NCI-H1048 (cell line): ENCODE data around the gene PDE1C.

ENCODE experiments used
- DNase-seq: peaks from one replicate; lab custom pipeline; 2025; lab: John Stamatoyannopoulos, UW

The PDE1C gene

GRCh38 chr7:31892099-31892829 lies 177.9 kb downstream of the PDE1C start:
- no peak for DNase-seq

GRCh38 chr7:31890766-31891165 lies 179.4 kb downstream of the PDE1C start:
- no peak for DNase-seq

- DNase-seq = no peak
Measured at GRCh38 chr7:31890198-31890597, 180.0 kb downstream of the PDE1C start.

- no peak for DNase-seq
Measured at GRCh38 chr7:31887006-31887405, 183.2 kb downstream of the PDE1C start.

- DNase-seq = no peak
Measured at GRCh38 chr7:31885171-31885570, 185.0 kb downstream of the PDE1C start.

- DNase-seq = no peak
Measured at GRCh38 chr7:31883761-31884164, 186.4 kb downstream of the PDE1C start.

GRCh38 chr7:31882187-31882586 lies 188.0 kb downstream of the PDE1C start:
- DNase-seq = no peak

- no peak for DNase-seq
Measured at GRCh38 chr7:31878875-31879274, 191.3 kb downstream of the PDE1C start.

GRCh38 chr7:31875424-31875823 lies 194.8 kb downstream of the PDE1C start:
- DNase-seq = no peak

GRCh38 chr7:31874631-31875386 lies 195.4 kb downstream of the PDE1C start:
- DNase-seq = no peak

- no peak for DNase-seq
Measured at GRCh38 chr7:31873816-31874597, 196.2 kb downstream of the PDE1C start.

GRCh38 chr7:31872545-31873370 lies 197.4 kb downstream of the PDE1C start:
- no peak for DNase-seq

GRCh38 chr7:31864646-31865045 lies 205.6 kb downstream of the PDE1C start:
- no peak for DNase-seq

- no peak for DNase-seq
Measured at GRCh38 chr7:31860925-31861324, 209.3 kb downstream of the PDE1C start.

GRCh38 chr7:31858055-31858454 lies 212.2 kb downstream of the PDE1C start:
- DNase-seq = no peak

- DNase-seq = no peak
Measured at GRCh38 chr7:31857172-31857571, 213.0 kb downstream of the PDE1C start.

- DNase-seq = no peak
Measured at GRCh38 chr7:31856337-31856736, 213.9 kb downstream of the PDE1C start.

GRCh38 chr7:31855530-31855929 lies 214.7 kb downstream of the PDE1C start:
- DNase-seq = no peak

GRCh38 chr7:31853380-31853779 lies 216.8 kb downstream of the PDE1C start:
- DNase-seq = no peak

- DNase-seq = no peak
Measured at GRCh38 chr7:31852462-31852861, 217.7 kb downstream of the PDE1C start.

- no peak for DNase-seq
Measured at GRCh38 chr7:31851119-31851518, 219.1 kb downstream of the PDE1C start.

- no peak for DNase-seq
Measured at GRCh38 chr7:31850601-31851000, 219.6 kb downstream of the PDE1C start.
